ENCODE results near the gene RPL34. TPM values are rescaled to one million over a fixed set of nuclear protein-coding genes. Genes with fewer than 3 reads are reported as not detected.
A peak's percentile ranks its signal among the peaks of the same experiment; 100 is the strongest.

The RPL34 gene
- 1,954 and 2,083 TPM in 2 replicates for total RNA-seq (2014; rRNA removed; shearing (Covaris generic); ENCODE audit: low replicate concordance)

DNA sequence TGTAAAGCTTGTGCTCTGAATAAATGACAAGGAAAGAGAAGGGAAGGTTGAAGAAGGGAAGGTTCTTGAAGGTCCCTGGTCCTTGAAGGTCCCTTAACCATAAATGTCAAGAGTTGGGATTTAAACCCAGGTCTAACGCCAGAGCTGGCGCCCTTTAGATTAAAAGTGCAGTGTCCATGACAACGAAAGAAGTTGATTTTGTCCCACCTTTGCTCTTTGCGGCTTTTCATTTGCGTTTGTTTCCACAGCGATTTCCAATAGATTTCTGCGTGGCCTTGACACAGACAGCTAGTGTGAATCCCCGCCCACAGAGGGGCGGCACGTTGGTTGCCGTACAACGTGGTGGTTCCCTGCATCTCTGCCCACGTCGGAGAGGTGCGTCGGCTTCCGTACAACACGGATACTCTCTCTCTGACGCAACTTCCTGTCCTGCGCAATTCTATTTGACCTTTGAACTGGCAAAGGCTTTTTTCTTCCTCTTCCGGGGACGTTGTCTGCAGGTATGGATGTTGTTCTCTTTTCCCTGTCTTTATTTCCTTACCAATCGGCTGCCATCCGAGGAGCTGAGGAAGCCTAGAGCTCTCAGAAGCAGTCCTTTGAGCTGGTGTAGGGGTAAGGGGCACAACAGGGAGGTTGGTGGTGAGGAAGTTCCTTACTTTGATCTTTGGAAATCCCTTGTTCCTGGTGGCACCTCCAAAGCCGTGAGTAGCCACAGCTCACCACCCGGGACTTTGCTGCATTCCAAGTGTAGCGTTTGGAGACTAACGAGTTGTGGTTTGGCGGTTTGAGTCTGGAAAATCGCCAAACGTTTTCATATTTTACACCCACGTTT, at the start of gene RPL34:
RPL34 (plus strand) TSS at position 476 of the 832 bp plus-strand sequence. CDS start 1,384 bp downstream, outside the sequence.
- H3K4me2 ChIP-seq (ENCODE audit: low read depth, low read length, poor library complexity, severe bottlenecking): peak within 1 kb of the TSS; percentile 97
- H3K27ac ChIP-seq (ENCODE audit: low read length): peak within 1 kb of the TSS; percentile 79
- peak within 1 kb of the TSS; percentile 88 for H3K4me3 ChIP-seq (ENCODE audit: low read length)
- H3K9me2 ChIP-seq (replicated peaks; ENCODE audit: insufficient read depth, low read length): no peaks in the 10 kb centered on the region
- peak; percentile 99 for DNase-seq
- H3K4me1 ChIP-seq (ENCODE audit: low read length): peaks cover 31% of the 10 kb centered on the region
- peak within 1 kb of the TSS; percentile 78 for H2AFZ ChIP-seq (ENCODE audit: low read length)
- no peaks in the 10 kb centered on the region for H3K27me3 ChIP-seq (ENCODE audit: low read length)
- peaks cover 4% of the 10 kb centered on the region; the same call in 1 of the 2 replicates for H3K9me3 ChIP-seq (ENCODE audit: low read length)
- peaks cover 43% of the 10 kb centered on the region for H3K79me2 ChIP-seq (ENCODE audit: low read length)
- H3K36me3 ChIP-seq (ENCODE audit: insufficient read depth, low read length): peaks cover 47% of the 10 kb centered on the region
- H3K9ac ChIP-seq (ENCODE audit: low read length): peak within 1 kb of the TSS; percentile 92
- H4K20me1 ChIP-seq (ENCODE audit: insufficient read depth, low read depth, low read length): peaks cover 43% of the 10 kb centered on the region

DNA sequence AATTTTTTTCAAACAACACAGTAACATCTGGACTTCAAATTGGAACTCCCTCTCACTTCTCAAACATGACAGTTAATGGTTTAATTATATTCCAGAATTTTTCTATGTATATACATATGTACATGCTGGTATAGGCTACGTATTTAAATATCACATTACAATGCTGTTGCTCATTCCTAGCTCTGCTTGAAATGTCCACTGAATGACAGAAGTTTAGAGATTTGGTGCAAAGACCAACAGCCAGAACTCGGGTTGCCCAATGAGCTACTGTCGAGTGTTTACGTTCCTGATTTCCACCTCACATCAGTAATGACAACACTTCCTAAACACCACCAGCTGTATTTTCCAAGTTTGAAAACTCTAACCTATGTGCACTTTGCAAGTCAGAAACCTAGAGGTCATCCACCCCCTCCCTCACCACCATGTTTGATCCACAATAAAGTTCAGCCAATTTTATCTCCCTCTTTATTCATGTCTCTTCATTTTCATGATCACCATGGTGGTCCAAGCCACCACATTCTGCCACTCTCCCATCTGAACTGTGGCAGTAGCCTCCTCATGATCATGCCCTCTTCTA, 49.3 kb upstream of the RPL34 start:
- Histone ChIP-seq H3K9me3 (ENCODE audit: low read length) (no peaks in the 10 kb centered on the region), H2AFZ (ENCODE audit: low read length) (no peak overlapping the region), H3K4me3 (ENCODE audit: low read length) (no peak overlapping the region), H3K9me2 (replicated peaks; ENCODE audit: insufficient read depth, low read length) (no peaks in the 10 kb centered on the region), H3K27ac (ENCODE audit: low read length) (no peak overlapping the region), H3K79me2 (ENCODE audit: low read length) (no peaks in the 10 kb centered on the region), H3K36me3 (ENCODE audit: insufficient read depth, low read length) (no peaks in the 10 kb centered on the region), H3K4me1 (ENCODE audit: low read length) (no peaks in the 10 kb centered on the region), H3K9ac (ENCODE audit: low read length) (no peak overlapping the region), H3K4me2 (ENCODE audit: low read depth, low read length, poor library complexity, severe bottlenecking) (no peak overlapping the region), H4K20me1 (ENCODE audit: insufficient read depth, low read depth, low read length) (no peaks in the 10 kb centered on the region), H3K27me3 (ENCODE audit: low read length) (no peaks in the 10 kb centered on the region)
- no peak for DNase-seq

DNA sequence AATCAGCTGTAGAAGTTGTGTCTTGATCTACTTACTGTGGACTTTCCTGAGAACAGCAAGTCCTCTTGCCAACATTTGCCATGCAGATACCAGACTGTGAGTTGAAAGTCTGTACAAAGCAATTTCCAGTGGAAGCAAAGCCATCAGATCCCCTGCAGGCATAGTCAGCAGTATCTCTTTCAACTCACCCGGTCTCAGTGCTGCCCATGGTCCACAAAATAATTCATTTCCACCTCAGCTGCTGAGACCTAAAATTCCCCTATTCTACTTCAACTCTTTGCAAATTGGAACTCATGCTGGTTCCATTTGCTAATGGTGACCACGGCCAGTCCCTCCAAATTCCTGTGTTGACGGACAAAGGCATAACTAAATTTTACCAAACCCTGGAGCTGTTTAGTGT, 46.0 kb upstream of the RPL34 start:
- no peaks in the 10 kb centered on the region for H3K9me3 ChIP-seq (ENCODE audit: low read length)
- no peaks in the 10 kb centered on the region for H3K36me3 ChIP-seq (ENCODE audit: insufficient read depth, low read length)
- no peak overlapping the region for H2AFZ ChIP-seq (ENCODE audit: low read length)
- H3K79me2 ChIP-seq (ENCODE audit: low read length): no peaks in the 10 kb centered on the region
- no peak overlapping the region for H3K4me2 ChIP-seq (ENCODE audit: low read depth, low read length, poor library complexity, severe bottlenecking)
- no peaks in the 10 kb centered on the region for H4K20me1 ChIP-seq (ENCODE audit: insufficient read depth, low read depth, low read length)
- no peak overlapping the region for H3K27ac ChIP-seq (ENCODE audit: low read length)
- no peak for DNase-seq
- H3K27me3 ChIP-seq (ENCODE audit: low read length): no peaks in the 10 kb centered on the region
- H3K9ac ChIP-seq (ENCODE audit: low read length): no peak overlapping the region
- no peaks in the 10 kb centered on the region for H3K4me1 ChIP-seq (ENCODE audit: low read length)
- no peaks in the 10 kb centered on the region for H3K9me2 ChIP-seq (replicated peaks; ENCODE audit: insufficient read depth, low read length)
- H3K4me3 ChIP-seq (ENCODE audit: low read length): no peak overlapping the region

DNA sequence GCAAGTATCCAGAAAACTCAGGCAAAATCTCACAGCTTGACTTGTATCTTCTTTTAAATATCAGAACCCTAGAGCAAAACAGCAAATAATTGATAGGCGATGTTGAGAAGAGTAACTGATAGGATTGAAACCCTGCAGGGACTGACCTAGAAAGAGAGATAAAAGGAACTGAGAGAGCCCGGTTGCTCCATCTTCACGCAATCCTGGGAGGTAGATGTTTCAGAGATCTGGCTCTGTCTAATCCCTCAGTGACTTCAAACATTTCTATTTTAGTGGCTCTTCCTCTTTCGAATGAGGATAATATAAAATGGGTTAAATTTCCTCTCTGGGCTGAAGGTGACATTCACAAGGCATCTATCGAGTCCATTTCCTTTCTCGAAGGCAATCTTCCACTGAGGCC, 39.3 kb upstream of the RPL34 start:
- Histone ChIP-seq H3K9ac (ENCODE audit: low read length) (no peak overlapping the region), H3K9me3 (ENCODE audit: low read length) (no peaks in the 10 kb centered on the region), H3K36me3 (ENCODE audit: insufficient read depth, low read length) (no peaks in the 10 kb centered on the region), H3K4me3 (ENCODE audit: low read length) (no peak overlapping the region), H4K20me1 (ENCODE audit: insufficient read depth, low read depth, low read length) (no peaks in the 10 kb centered on the region), H3K27me3 (ENCODE audit: low read length) (no peaks in the 10 kb centered on the region), H3K4me1 (ENCODE audit: low read length) (no peaks in the 10 kb centered on the region), H3K27ac (ENCODE audit: low read length) (no peak overlapping the region), H3K4me2 (ENCODE audit: low read depth, low read length, poor library complexity, severe bottlenecking) (no peak overlapping the region), H2AFZ (ENCODE audit: low read length) (no peak overlapping the region), H3K79me2 (ENCODE audit: low read length) (no peaks in the 10 kb centered on the region), H3K9me2 (replicated peaks; ENCODE audit: insufficient read depth, low read length) (no peaks in the 10 kb centered on the region)
- no peak for DNase-seq

DNA sequence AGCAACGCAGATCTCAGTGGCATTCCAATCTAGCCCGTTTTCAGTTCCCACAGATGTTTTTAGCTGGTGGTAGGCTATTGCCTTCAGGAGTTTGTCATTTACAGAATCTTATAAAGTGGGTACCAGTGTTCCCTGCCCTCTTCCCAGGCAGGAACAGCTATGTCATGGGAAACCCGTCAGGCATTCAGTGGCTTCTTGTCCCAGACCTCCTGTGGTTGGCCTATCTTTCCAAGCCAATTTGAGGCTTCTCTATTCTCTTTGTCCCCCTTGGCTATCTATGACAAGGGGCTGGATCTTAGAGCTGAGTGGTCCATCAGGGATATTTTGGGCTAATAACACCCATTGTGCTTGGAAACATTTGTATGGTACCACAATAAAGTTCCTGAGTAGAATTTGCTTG, 33.6 kb upstream of the RPL34 start:
- H2AFZ ChIP-seq (ENCODE audit: low read length): no peak overlapping the region
- H3K27ac ChIP-seq (ENCODE audit: low read length): no peak overlapping the region
- H3K4me2 ChIP-seq (ENCODE audit: low read depth, low read length, poor library complexity, severe bottlenecking): no peak overlapping the region
- H3K9ac ChIP-seq (ENCODE audit: low read length): no peak overlapping the region
- H3K4me3 ChIP-seq (ENCODE audit: low read length): no peak overlapping the region
- H4K20me1 ChIP-seq (ENCODE audit: insufficient read depth, low read depth, low read length): no peaks in the 10 kb centered on the region
- no peaks in the 10 kb centered on the region for H3K9me2 ChIP-seq (replicated peaks; ENCODE audit: insufficient read depth, low read length)
- H3K9me3 ChIP-seq (ENCODE audit: low read length): no peaks in the 10 kb centered on the region
- H3K27me3 ChIP-seq (ENCODE audit: low read length): no peaks in the 10 kb centered on the region
- H3K4me1 ChIP-seq (ENCODE audit: low read length): no peaks in the 10 kb centered on the region
- H3K79me2 ChIP-seq (ENCODE audit: low read length): no peaks in the 10 kb centered on the region
- DNase-seq: no peak
- H3K36me3 ChIP-seq (ENCODE audit: insufficient read depth, low read length): no peaks in the 10 kb centered on the region

DNA sequence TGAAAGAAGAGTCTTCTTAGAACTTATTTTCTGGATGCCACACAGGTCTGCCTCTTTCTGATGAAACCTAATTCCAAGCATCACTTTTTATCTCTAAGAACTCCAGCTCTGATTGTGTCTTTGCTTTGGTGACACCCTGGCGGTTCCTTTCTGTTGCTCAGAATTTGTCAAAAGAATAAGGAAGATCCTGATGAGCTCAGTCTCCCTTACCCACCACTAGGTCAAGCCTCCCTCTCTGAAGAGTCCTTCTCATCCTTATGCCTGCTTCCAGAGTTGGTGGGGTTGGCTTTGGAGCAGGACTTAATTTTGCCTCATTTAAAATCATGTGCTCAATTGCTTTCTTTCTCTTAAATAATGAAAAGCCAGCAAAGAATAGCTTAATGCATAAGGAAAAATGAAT, 31.5 kb upstream of the RPL34 start:
- H4K20me1 ChIP-seq (ENCODE audit: insufficient read depth, low read depth, low read length): no peaks in the 10 kb centered on the region
- H3K9ac ChIP-seq (ENCODE audit: low read length): no peak overlapping the region
- no peak overlapping the region for H3K4me3 ChIP-seq (ENCODE audit: low read length)
- H3K4me1 ChIP-seq (ENCODE audit: low read length): no peaks in the 10 kb centered on the region
- H3K9me2 ChIP-seq (replicated peaks; ENCODE audit: insufficient read depth, low read length): no peaks in the 10 kb centered on the region
- no peaks in the 10 kb centered on the region for H3K79me2 ChIP-seq (ENCODE audit: low read length)
- DNase-seq: no peak
- H3K36me3 ChIP-seq (ENCODE audit: insufficient read depth, low read length): no peaks in the 10 kb centered on the region
- no peaks in the 10 kb centered on the region for H3K9me3 ChIP-seq (ENCODE audit: low read length)
- no peak overlapping the region for H3K4me2 ChIP-seq (ENCODE audit: low read depth, low read length, poor library complexity, severe bottlenecking)
- no peaks in the 10 kb centered on the region for H3K27me3 ChIP-seq (ENCODE audit: low read length)
- no peak overlapping the region for H3K27ac ChIP-seq (ENCODE audit: low read length)
- no peak overlapping the region for H2AFZ ChIP-seq (ENCODE audit: low read length)

DNA sequence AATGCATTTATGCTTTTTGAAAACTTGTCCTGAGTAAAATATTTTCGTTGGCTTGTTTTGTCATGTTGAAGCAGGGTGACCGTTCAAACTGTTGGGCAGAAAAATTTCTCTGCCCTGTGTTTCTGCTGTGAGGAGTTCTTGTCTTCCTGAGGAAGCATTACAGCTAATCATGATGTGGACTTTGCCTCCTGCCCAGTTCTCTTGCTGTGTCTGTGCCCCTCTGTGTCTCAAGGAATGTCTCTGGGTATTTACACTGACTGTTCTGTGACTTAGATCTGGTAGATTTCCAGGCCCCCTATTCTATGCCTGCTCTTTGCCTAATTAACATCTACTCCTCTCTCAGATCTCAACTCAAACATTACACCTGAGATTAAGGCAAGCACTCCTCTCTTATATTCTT, 30.4 kb upstream of the RPL34 start:
- Histone ChIP-seq H3K4me3 (ENCODE audit: low read length) (no peak overlapping the region), H3K27ac (ENCODE audit: low read length) (no peak overlapping the region), H2AFZ (ENCODE audit: low read length) (no peak overlapping the region), H3K9ac (ENCODE audit: low read length) (no peak overlapping the region), H3K36me3 (ENCODE audit: insufficient read depth, low read length) (no peaks in the 10 kb centered on the region), H3K9me3 (ENCODE audit: low read length) (no peaks in the 10 kb centered on the region), H3K4me2 (ENCODE audit: low read depth, low read length, poor library complexity, severe bottlenecking) (no peak overlapping the region), H3K4me1 (ENCODE audit: low read length) (no peaks in the 10 kb centered on the region), H3K27me3 (ENCODE audit: low read length) (no peaks in the 10 kb centered on the region), H3K79me2 (ENCODE audit: low read length) (no peaks in the 10 kb centered on the region), H4K20me1 (ENCODE audit: insufficient read depth, low read depth, low read length) (no peaks in the 10 kb centered on the region), H3K9me2 (replicated peaks; ENCODE audit: insufficient read depth, low read length) (no peaks in the 10 kb centered on the region)
- DNase-seq: no peak

DNA sequence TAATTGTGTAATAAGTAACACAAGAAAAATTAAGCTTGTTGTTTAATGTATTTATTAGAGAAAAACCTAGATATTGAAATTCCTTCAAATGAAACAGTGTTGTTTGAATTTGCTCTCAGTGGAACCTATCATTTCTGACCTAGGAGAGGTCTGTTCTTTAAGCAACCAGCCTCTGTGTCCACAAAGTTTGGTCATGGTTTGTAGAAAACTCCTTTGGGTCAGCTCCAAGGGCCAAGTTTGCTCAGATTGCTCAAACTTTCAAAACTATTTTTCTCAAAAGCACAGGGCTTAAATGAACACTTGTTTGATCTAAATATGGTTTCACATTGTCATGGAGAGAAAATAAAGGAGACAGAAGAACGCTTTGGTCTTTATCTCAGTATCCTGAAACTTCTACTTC, 29.6 kb upstream of the RPL34 start:
- Histone ChIP-seq H3K27ac (ENCODE audit: low read length) (no peak overlapping the region), H3K36me3 (ENCODE audit: insufficient read depth, low read length) (no peaks in the 10 kb centered on the region), H4K20me1 (ENCODE audit: insufficient read depth, low read depth, low read length) (no peaks in the 10 kb centered on the region), H3K9ac (ENCODE audit: low read length) (no peak overlapping the region), H3K4me2 (ENCODE audit: low read depth, low read length, poor library complexity, severe bottlenecking) (no peak overlapping the region), H3K4me1 (ENCODE audit: low read length) (no peaks in the 10 kb centered on the region), H3K79me2 (ENCODE audit: low read length) (no peaks in the 10 kb centered on the region), H3K9me3 (ENCODE audit: low read length) (no peaks in the 10 kb centered on the region), H2AFZ (ENCODE audit: low read length) (no peak overlapping the region), H3K4me3 (ENCODE audit: low read length) (no peak overlapping the region), H3K27me3 (ENCODE audit: low read length) (no peaks in the 10 kb centered on the region), H3K9me2 (replicated peaks; ENCODE audit: insufficient read depth, low read length) (no peaks in the 10 kb centered on the region)
- no peak for DNase-seq

Data from Karpas-422 (cell line).